ENCODE data around the gene ITGB6. TPM values are rescaled to one million over a fixed set of nuclear protein-coding genes. Genes with fewer than 3 reads are reported as not detected.

ITGB6 gene
- total and polyA plus RNA-seq, 2 of the 4 experiments (the other 2 are of a cell fraction), result under 0.01 TPM; not detected in 1

- H4K91ac ChIP-seq (ENCODE audit: insufficient read depth, low read depth, low read length), result no peak overlapping the region
- H3K14ac ChIP-seq (replicated peaks; ENCODE audit: low read depth, low read length), result no peak overlapping the region
Measured at GRCh38 chr2:160075171-160075570, 124.9 kb downstream of the ITGB6 start.

More at GRCh38 chr2:160075171-160075570, 124.9 kb downstream of the ITGB6 start:
- H3K9ac ChIP-seq (ENCODE audit: low read depth, low read length), result no peak overlapping the region
- no peak overlapping the region for H2BK20ac ChIP-seq (ENCODE audit: low read depth, low read length)
- no peak overlapping the region for H3K4me3 ChIP-seq (ENCODE audit: insufficient read depth, low read depth, low read length)
- H2BK5ac ChIP-seq (ENCODE audit: low read depth, low read length, poor library complexity, severe bottlenecking), result no peak overlapping the region
- no peak for ATAC-seq (ENCODE audit: low read depth)
- no peaks in the 10 kb centered on the region for H3K4me1 ChIP-seq (ENCODE audit: control insufficient read depth, insufficient read depth, low read length)
- peak; percentile 33 for DNase-seq
- H2AFZ ChIP-seq (replicated peaks; ENCODE audit: low read length, poor library complexity), result no peak overlapping the region
- no peak overlapping the region for H2BK120ac ChIP-seq (ENCODE audit: low read depth, low read length)
- POLR2A ChIA-PET (ENCODE audit: unreplicated experiment), result no interaction called here
- no peak overlapping the region for H3K27ac ChIP-seq (ENCODE audit: insufficient read depth, low read length)
- H2AK9ac ChIP-seq (replicated peaks; ENCODE audit: low read depth, low read length, poor library complexity), result no peak overlapping the region
- H3K4ac ChIP-seq (ENCODE audit: low read depth, low read length), result no peak overlapping the region
- H3K36me3 ChIP-seq (ENCODE audit: control insufficient read depth, insufficient read depth, low read length), result no peaks in the 10 kb centered on the region
- no peak overlapping the region for H4K8ac ChIP-seq (ENCODE audit: low read depth in 2 of 2, low read length in 2 of 2)
- H2BK15ac ChIP-seq (ENCODE audit: low read depth, low read length), result no peak overlapping the region
- TF ChIP-seq NFE2L2 (IDR thresholded peaks at IDR 0.05; ENCODE audit: low read depth, low read length) (no peak), SMC3 (IDR thresholded peaks at IDR 0.05; ENCODE audit: low read depth, low read length) (no peak), BHLHE40 (IDR thresholded peaks at IDR 0.05; ENCODE audit: low read depth, low read length) (no peak), FOS (IDR thresholded peaks at IDR 0.05; ENCODE audit: low read depth, low read length) (no peak), MAZ (IDR thresholded peaks at IDR 0.05; ENCODE audit: borderline replicate concordance, low read depth, low read length) (no peak), RFX5 (IDR thresholded peaks at IDR 0.05; ENCODE audit: low read depth, low read length) (no peak), ELK1 (IDR thresholded peaks at IDR 0.05; ENCODE audit: borderline replicate concordance, low read depth, low read length) (no peak), POLR2A (IDR thresholded peaks at IDR 0.05; ENCODE audit: low read depth, low read length) (no peak), USF2 (IDR thresholded peaks at IDR 0.05; ENCODE audit: low read depth, low read length) (no peak), CTCF (conservative IDR thresholded peaks at IDR 0.05; ENCODE audit: low read depth, low read length) (no peak)
- dilution Hi-C loops (cut with HindIII; ENCODE audit: low sequenced_read_pairs, unreplicated experiment), result no loop called here
- H3K9me1 ChIP-seq (ENCODE audit: insufficient read depth, low read length), result no peaks in the 10 kb centered on the region
- in situ Hi-C loops (cut with MboI; ENCODE audit: low sequenced_read_pairs), result no loop called here
- H3K79me1 ChIP-seq (ENCODE audit: low read depth in 1 of 2, low read length in 2 of 2), result no peaks in the 10 kb centered on the region
- no TSS peak for BruUV-seq (replicated peaks)
- WGBS, 2 experiments (ENCODE audit: extremely low coverage in 2 of 2, insufficient read length in 1 of 2), result 62% methylated on average over 3 of the region's 5 CpGs; no CpG with 5 or more reads in 1 of the 2 experiments
- H3K23ac ChIP-seq (ENCODE audit: low read depth, low read length), result no peak overlapping the region
- H4K20me1 ChIP-seq (ENCODE audit: insufficient read depth, low read length), result no peaks in the 10 kb centered on the region
- no peak overlapping the region for H3K18ac ChIP-seq (ENCODE audit: low read depth, low read length)
- intact Hi-C loops (cut with micrococcal nuclease), result no loop called here
- H4K5ac ChIP-seq (ENCODE audit: low read depth, low read length), result no peak overlapping the region
- no peak overlapping the region for H2AK5ac ChIP-seq (ENCODE audit: low read depth, low read length)
- CTCF ChIA-PET, result no interaction called here
- H3K4me2 ChIP-seq (ENCODE audit: low read depth, low read length), result no peak overlapping the region
- H3K9me3 ChIP-seq (ENCODE audit: control insufficient read depth, insufficient read depth, low read length), result peaks cover 4% of the 10 kb centered on the region
- peaks cover 25% of the 10 kb centered on the region for H3K27me3 ChIP-seq (ENCODE audit: control insufficient read depth, insufficient read depth, low read length)
- no peak overlapping the region for H3K56ac ChIP-seq (ENCODE audit: extremely low read depth, insufficient read depth, low read length)
